Measurements from ENCODE around the gene SAMD10.

GRCh38 chr20:63963348-63963741 is 16.1 kb downstream of the SAMD10 start:
- TF ChIP-seq CTCF (IDR thresholded peaks at IDR 0.05; ENCODE audit: low read length) (no peak), EZH2 (IDR thresholded peaks at IDR 0.05; ENCODE audit: borderline replicate concordance, low read length) (no peak)
